MM.1S (cell line): Measurements from ENCODE around the gene CCDC28B.

Experiments used
- DNase-seq: peaks from one replicate; pipeline ENCODE4 v3.0.0-alpha.2; 2015
- H2AFZ ChIP-seq: fragments of 300-600 bp; sonication (generic); 2 replicates; pipeline ENCODE4 v1.6.0; 2016; ENCODE audit warnings: antibody characterized with exemption, low read length
- H3F3A ChIP-seq: fragments of 300-600 bp; sonication (generic); 2 replicates; pipeline ENCODE4 v1.6.1; 2016; ENCODE audit warnings: mild to moderate bottlenecking, antibody characterized with exemption, low read length, moderate library complexity, mixed read lengths; ENCODE audit not compliant: insufficient read depth
- H3K27ac ChIP-seq: fragments of 300-600 bp; sonication (generic); 2 replicates; pipeline ENCODE4 v1.5.1; 2016; ENCODE audit warnings: mild to moderate bottlenecking, low read length
- H3K27me3 ChIP-seq: fragments of 300-600 bp; sonication (generic); replicated peaks from 2 replicates; pipeline ENCODE4 v1.6.0; 2016; ENCODE audit warnings: low read length; ENCODE audit not compliant: insufficient read depth
- H3K36me3 ChIP-seq: fragments of 300-600 bp; sonication (generic); replicated peaks from 2 replicates; pipeline ENCODE4 v1.6.1; 2016; ENCODE audit warnings: mild to moderate bottlenecking, low read length, mixed read lengths; ENCODE audit not compliant: insufficient read depth
- H3K4me1 ChIP-seq: fragments of 300-600 bp; sonication (generic); 2 replicates; pipeline ENCODE4 v1.6.1; 2016; ENCODE audit warnings: low read length, mixed read lengths
- H3K4me2 ChIP-seq: fragments of 300-600 bp; sonication (generic); 2 replicates; pipeline ENCODE4 v1.6.0; 2016; ENCODE audit warnings: low read depth, low read length
- H3K4me3 ChIP-seq: fragments of 300-600 bp; sonication (generic); 2 replicates; pipeline ENCODE4 v1.5.1; 2016; ENCODE audit warnings: low read length, mixed read lengths
- H3K79me2 ChIP-seq: fragments of 300-600 bp; sonication (generic); 2 replicates; pipeline ENCODE4 v1.6.1; 2016; ENCODE audit warnings: mixed run types, low read length, mixed read lengths
- H3K9ac ChIP-seq: fragments of 300-600 bp; sonication (generic); 2 replicates; pipeline ENCODE4 v1.6.1; 2016; ENCODE audit warnings: low read length, mixed read lengths
- H3K9me2 ChIP-seq: fragments of 300-600 bp; sonication (generic); replicated peaks from 2 replicates; pipeline ENCODE4 v1.6.1; 2016; ENCODE audit warnings: mild to moderate bottlenecking, low read length, mixed read lengths; ENCODE audit not compliant: insufficient read depth
- H3K9me3 ChIP-seq: fragments of 300-600 bp; sonication (generic); replicated peaks from 2 replicates; pipeline ENCODE4 v1.6.1; 2016; ENCODE audit warnings: mild to moderate bottlenecking, low read length, mixed read lengths; ENCODE audit not compliant: insufficient read depth
- H4K20me1 ChIP-seq: fragments of 300-600 bp; sonication (generic); 2 replicates; pipeline ENCODE4 v1.6.1; 2016; ENCODE audit warnings: mild to moderate bottlenecking, low read length, moderate library complexity, mixed read lengths; ENCODE audit not compliant: insufficient read depth
- EZH2 ChIP-seq: fragments of 300-600 bp; sonication (generic); optimal IDR thresholded peaks from 2 replicates; pipeline ENCODE3; 2017; ENCODE audit warnings: low read depth, mild to moderate bottlenecking, antibody characterized with exemption, low read length, mixed read lengths
- EZH2phosphoT487 ChIP-seq: fragments of 300-600 bp; sonication (generic); IDR thresholded peaks from 2 replicates; pipeline ENCODE4 v1.6.1; 2018; ENCODE audit warnings: antibody characterized with exemption, low read length
- TF ChIP-seq, protein P1 (sequence below): fragments of 300-600 bp; sonication (generic); IDR thresholded peaks from 2 replicates; pipeline ENCODE4 v1.5.1; 2016; ENCODE audit warnings: antibody characterized with exemption, low read length, mixed read lengths

CCDC28B gene

DNA sequence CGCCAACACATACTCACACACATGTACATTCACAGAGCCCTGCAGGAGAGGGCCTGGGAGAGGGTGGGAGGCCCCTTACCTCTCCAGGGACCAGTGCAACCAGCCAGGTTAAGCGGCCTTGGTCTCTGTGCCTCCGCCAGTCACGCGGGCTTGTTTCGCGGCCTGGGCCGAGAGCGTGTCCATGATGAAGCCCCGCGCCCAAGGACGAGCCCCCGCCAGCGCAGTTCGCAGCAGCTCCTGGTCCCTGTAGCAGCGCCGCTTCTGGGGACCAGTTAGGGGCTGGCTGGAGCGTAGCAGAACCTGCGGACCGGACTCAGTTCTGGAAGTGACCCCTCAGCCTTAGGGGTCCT, 39.4 kb downstream of the CCDC28B start:
- peak overlapping the region; percentile 94 for H3K4me2 ChIP-seq
- H3K27ac ChIP-seq, result no peak overlapping the region
- H3K27me3 ChIP-seq, result no peaks in the 10 kb centered on the region
- peak overlapping the region; percentile 83 for H2AFZ ChIP-seq
- no peak overlapping the region for H3K9ac ChIP-seq
- no peak overlapping the region for H3K4me3 ChIP-seq
- no peaks in the 10 kb centered on the region for H3F3A ChIP-seq
- no peaks in the 10 kb centered on the region for H3K36me3 ChIP-seq
- no peaks in the 10 kb centered on the region for H3K9me2 ChIP-seq
- H4K20me1 ChIP-seq, result no peaks in the 10 kb centered on the region
- DNase-seq, result no peak
- H3K79me2 ChIP-seq, result no peaks in the 10 kb centered on the region
- TF ChIP-seq, protein P1, sequence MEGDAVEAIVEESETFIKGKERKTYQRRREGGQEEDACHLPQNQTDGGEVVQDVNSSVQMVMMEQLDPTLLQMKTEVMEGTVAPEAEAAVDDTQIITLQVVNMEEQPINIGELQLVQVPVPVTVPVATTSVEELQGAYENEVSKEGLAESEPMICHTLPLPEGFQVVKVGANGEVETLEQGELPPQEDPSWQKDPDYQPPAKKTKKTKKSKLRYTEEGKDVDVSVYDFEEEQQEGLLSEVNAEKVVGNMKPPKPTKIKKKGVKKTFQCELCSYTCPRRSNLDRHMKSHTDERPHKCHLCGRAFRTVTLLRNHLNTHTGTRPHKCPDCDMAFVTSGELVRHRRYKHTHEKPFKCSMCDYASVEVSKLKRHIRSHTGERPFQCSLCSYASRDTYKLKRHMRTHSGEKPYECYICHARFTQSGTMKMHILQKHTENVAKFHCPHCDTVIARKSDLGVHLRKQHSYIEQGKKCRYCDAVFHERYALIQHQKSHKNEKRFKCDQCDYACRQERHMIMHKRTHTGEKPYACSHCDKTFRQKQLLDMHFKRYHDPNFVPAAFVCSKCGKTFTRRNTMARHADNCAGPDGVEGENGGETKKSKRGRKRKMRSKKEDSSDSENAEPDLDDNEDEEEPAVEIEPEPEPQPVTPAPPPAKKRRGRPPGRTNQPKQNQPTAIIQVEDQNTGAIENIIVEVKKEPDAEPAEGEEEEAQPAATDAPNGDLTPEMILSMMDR, result no peak
- no peak for TF ChIP-seq EZH2phosphoT487
- TF ChIP-seq EZH2, result no peak
- H3K9me3 ChIP-seq, result no peaks in the 10 kb centered on the region
- no peaks in the 10 kb centered on the region for H3K4me1 ChIP-seq

DNA sequence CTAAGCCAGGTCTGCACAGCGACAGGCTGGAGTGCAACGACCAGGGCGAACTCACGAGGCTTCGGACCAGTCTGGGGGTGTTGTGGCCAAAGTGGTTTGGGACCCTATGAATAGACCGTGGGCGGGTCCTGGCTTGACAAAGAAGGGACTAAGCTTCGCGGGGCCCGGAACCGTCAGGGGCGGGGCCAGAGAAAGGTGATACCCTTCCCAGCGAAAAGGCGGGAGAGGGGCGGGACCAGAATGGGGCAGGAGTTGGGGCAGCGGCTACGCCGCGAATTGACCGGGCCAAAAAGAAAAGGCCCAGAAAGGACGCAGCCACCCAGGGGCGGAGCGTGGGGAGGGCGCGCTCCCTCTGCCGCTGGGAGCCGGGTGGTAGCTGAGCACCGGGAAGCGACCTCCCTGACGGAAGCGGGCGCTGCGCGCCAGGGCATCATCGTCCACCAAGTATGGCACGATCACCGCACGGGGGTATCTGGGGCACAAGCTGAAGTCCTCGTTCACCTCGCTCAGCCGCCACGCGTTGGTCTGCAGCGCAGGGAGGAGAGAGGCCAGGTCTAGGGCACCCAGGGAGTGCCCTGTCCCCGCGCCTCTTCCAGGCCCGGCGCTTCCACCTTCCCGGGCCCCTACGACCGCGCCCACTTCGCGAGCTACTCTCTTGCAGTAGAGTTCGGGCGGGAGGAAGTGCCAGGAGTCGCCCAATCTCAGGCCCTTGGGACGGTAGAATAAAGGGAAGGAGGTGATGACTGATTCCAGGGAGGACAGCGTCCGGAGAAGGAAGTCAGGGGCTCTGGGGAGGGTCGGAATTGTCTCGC, 40.0 kb downstream of the CCDC28B start:
- H3K27ac ChIP-seq, result no peak overlapping the region
- no peaks in the 10 kb centered on the region for H3K27me3 ChIP-seq
- H3K9me3 ChIP-seq, result no peaks in the 10 kb centered on the region
- H3K9me2 ChIP-seq, result no peaks in the 10 kb centered on the region
- TF ChIP-seq EZH2phosphoT487, result no peak
- TF ChIP-seq, protein P1, result peak; percentile 24; the same call in 1 of the 2 replicates
- peak; percentile 14 for DNase-seq
- peak overlapping the region; percentile 65 for H3K4me3 ChIP-seq
- H3K79me2 ChIP-seq, result no peaks in the 10 kb centered on the region
- no peaks in the 10 kb centered on the region for H3K4me1 ChIP-seq
- no peaks in the 10 kb centered on the region for H4K20me1 ChIP-seq
- H3K9ac ChIP-seq, result peak overlapping the region; percentile 26; the same call in 1 of the 2 replicates
- peak overlapping the region; percentile 83 for H2AFZ ChIP-seq
- H3K4me2 ChIP-seq, result peak overlapping the region; percentile 94
- H3F3A ChIP-seq, result no peaks in the 10 kb centered on the region
- no peaks in the 10 kb centered on the region for H3K36me3 ChIP-seq

DNA sequence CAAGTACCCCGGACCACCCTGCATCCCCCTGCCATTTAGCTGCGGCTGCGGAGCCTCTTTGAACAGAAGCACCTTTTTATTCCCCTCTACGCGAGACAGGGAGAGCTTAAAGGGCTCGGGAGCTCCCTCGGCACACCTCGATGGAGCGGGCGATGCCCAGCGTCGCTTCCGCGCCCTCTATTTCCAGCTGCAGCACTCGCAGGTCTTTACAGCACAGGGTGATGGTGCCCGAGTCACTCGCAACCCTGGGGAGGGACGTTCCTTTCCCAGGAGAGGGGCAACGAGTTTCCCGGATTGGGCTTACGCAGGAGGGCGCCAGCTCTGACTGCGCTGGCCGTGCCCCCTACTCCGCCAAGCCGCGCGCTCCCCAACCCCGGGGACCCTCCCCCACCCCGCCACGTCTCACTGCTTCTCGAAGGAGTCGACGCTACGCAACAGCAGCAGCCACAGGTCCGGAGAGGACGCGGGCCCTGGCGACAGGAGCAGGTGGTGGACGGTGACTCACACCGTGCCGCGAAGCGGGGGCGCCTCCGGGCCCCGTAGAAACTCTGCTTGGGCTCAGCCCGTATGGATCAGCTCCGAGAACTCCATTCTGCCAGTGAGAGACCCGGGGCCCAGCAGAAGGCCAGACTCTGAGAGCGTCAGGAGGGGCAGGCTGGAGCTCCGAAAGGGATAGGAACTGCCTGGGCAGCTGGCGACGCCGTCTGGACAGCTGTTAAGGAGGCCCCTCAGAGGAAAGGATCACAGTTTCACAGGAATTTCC, 40.8 kb downstream of the CCDC28B start:
- H4K20me1 ChIP-seq, result no peaks in the 10 kb centered on the region
- peak overlapping the region; percentile 65 for H3K4me3 ChIP-seq
- no peaks in the 10 kb centered on the region for H3K79me2 ChIP-seq
- H3F3A ChIP-seq, result no peaks in the 10 kb centered on the region
- H3K4me1 ChIP-seq, result no peaks in the 10 kb centered on the region
- H3K27me3 ChIP-seq, result no peaks in the 10 kb centered on the region
- peak overlapping the region; percentile 83 for H2AFZ ChIP-seq
- H3K9me3 ChIP-seq, result no peaks in the 10 kb centered on the region
- peak overlapping the region; percentile 94 for H3K4me2 ChIP-seq
- TF ChIP-seq EZH2 (no peak), EZH2phosphoT487 (no peak)
- TF ChIP-seq, protein P1, result no peak
- no peak overlapping the region for H3K27ac ChIP-seq
- peak overlapping the region; percentile 26; the same call in 1 of the 2 replicates for H3K9ac ChIP-seq
- H3K9me2 ChIP-seq, result no peaks in the 10 kb centered on the region
- no peak for DNase-seq
- no peaks in the 10 kb centered on the region for H3K36me3 ChIP-seq
